GM12872 (cell line): Measurements from ENCODE around the gene HDAC5.

ENCODE experiments used
- TF ChIP-seq, protein P1 (sequence below): IDR thresholded peaks from 3 replicates; pipeline ENCODE4 v1.5.1; 2011; ENCODE audit warnings: low read depth, mild to moderate bottlenecking, low read length, moderate library complexity; ENCODE audit not compliant: insufficient read depth

HDAC5 gene

DNA sequence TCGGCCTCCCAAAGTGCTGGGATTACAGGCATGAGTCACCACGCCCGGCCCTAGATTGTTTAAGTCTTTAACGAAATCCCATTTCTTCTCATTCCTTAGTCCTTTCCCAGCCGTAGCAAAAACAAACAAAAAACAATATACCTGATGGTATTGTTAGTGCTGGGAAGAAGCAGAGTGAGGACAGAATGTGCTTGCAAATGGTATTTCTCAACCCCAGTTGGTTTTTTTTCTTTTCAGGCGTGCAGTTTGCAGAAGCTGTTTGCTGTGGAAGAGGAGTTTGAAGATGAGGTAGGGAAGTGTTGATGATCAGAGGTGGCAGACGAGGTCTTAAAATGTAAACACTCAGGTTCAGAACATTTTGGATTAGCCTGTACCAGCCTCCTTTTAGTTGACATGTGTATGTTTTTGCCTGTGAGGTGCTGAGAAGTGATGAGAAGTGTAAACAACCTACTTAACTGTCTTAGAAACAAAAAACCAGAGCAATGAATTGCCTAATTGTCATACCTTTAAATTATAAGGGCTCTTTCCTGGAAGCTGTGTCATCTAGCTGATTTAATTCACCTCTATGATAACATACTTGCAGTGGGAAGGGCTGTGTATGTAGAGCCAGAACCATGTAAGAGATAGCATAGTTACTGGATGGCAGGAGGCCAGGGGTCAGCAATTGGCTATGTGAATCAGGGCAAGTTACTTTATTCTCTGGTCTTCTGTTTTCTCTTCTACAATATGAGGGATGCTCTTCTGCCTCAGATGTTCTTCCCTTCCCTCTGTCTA is 21.7 kb upstream of the HDAC5 start:
- TF ChIP-seq, protein P1, sequence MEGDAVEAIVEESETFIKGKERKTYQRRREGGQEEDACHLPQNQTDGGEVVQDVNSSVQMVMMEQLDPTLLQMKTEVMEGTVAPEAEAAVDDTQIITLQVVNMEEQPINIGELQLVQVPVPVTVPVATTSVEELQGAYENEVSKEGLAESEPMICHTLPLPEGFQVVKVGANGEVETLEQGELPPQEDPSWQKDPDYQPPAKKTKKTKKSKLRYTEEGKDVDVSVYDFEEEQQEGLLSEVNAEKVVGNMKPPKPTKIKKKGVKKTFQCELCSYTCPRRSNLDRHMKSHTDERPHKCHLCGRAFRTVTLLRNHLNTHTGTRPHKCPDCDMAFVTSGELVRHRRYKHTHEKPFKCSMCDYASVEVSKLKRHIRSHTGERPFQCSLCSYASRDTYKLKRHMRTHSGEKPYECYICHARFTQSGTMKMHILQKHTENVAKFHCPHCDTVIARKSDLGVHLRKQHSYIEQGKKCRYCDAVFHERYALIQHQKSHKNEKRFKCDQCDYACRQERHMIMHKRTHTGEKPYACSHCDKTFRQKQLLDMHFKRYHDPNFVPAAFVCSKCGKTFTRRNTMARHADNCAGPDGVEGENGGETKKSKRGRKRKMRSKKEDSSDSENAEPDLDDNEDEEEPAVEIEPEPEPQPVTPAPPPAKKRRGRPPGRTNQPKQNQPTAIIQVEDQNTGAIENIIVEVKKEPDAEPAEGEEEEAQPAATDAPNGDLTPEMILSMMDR: no peak

DNA sequence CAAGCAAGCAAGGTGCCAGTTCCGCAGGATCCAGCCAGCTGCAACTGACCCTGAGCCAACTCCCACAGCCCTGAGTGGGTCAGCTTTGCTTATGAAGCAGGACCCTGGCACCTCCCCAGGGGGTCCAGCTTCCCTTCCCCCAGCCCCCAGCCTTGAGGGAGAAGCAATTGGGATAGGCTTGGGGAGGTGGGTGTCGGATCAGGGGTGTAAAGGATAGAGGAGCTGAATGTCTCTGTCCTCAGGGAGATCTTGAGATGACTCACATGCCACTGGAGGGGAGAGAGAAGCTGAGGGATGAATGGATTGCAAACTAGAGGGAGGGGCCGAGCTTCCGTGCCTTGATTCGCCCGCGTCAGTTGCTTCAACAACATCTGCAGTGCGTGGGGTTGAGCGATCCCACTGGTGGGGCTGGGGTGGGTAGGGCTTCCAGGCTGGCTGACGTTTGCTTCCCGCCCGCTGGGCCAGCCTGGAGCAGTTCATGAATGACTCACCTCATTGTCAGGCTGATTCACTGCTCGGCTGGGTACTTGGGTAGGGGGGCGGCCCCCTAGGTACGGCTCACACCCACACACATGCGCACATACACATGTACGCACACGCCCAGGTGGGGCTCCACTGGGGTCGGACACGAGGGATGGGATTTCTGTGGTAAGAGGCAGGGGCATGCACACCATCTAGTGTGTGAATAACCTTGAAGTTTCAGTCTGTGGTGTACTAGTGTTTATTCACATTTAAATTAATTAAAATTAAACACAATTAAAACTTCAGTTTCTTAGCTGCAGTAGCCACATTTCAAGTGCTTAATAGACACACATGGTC is 14.7 kb upstream of the HDAC5 start:
- TF ChIP-seq, protein P1: no peak

DNA sequence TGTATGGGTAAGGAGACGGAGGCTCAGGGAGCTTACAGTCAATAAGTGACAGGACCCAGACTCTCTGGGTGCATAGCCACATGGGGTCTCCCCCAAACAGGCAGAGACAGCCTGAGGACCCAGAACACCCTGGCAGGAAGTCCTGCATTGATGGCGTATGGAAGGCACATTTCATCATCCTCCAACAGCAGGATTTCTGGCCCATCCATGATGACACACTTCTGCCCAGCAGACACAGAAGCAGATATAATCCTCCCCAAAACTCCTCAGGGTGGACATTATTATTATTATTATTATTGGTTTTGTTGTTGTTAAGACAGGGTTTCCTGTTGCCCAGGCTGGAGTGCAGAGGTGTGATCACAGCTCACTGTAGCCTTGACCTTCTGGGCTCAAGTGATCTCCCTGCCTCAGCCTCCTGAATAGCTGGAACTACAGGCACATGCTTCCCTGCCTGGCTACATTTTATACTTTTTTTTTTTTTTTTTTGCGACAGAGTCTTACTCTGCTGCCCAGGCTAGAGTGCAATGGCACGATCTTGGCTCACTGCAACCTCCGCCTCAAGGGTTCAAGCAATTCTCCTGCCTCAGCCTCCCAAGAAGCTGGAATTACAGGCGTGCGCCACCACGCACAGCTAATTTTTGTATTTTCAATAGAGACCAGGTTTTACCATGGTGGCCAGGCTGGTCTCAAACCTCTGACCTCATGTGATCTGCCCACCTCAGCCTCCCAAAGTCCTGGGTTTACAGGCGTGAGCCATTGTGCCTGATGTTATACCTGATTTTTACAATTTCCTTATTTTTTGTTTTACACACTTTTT is 11.5 kb upstream of the HDAC5 start:
- TF ChIP-seq, protein P1: no peak

DNA sequence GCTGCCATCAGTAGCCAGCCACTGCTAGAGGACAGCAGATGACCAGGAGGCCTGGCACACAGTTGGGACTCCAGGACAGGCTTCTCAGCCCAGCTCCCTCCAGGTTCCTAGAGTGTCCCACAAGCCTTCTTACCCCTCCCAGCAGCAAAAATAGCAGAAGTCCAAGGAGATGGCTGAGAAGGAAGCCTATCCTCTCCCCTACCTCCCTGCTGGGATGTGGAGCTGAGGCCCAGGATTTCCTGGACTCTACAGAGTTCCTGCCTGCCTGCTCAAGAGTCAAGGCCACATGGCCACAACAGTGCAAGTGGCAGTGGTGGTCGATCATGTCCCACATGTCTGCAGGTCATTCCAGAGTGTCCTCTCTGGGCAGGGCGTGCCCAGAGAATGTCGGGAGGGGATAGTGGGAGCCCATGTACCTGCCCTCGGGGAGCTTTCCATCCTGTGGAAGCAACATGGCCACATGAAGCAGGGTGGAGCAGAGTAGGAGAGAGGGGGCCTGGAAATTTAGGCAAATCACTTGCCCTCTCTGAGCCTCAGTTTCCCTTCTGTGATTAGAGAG is 10.6 kb upstream of the HDAC5 start:
- TF ChIP-seq, protein P1: no peak

DNA sequence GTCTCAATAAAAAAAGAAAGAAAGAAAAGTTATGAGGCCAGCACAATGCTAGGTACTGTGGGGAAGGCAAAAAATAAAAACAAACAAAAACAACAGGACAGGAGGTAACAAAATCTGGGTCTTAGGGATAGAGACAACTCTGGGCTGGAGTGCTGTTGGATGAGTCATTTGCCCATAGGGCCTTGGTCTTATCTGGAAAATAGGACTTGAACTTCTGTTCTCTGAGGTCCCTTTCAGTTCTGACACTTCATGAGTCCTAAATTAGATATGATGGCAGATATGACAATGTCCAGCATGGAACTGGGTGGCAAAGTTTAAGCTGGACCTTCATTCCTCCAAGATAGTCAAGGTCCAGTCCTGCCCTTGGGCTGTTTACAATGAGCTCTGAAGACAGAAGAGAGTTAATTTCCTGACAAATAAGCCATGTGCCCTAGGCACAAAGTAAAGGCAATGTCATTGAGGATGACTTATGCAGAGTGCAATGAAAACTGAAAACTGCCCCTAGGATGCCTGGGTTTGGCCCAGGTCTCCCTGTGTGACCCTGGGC is 8.9 kb upstream of the HDAC5 start:
- TF ChIP-seq, protein P1: no peak

DNA sequence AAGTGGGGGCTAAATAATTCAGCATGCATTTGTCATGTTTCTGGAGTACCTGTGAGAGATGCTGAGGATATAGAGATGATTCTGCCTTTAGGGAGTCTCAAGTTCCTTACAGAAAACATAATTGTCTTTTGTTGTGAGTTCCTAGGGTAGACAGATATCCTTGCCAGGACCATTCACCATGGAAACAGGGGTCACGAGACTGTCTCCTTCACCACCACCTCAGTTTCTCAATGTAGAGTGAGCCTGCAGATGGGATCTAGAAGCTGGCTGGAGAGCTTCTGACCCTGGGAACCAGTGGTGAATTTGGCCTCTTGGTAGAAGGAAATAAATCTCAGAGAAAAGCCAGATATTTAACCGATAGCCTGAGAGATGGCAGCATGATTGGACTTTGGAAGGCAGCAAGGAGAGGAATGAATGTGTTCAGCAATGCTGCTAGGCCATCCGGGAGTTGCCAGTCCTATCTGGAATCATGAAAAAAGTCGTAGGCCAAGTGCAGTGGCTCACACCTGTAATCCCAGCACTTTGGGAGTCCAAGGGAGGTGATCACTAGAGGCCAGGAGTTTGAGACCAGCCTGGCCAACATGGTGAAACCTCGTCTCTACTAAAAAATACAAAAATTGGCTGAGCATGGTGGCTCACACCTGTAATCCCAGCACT is 7.4 kb upstream of the HDAC5 start:
- TF ChIP-seq, protein P1: no peak
